Stomach smooth muscle (tissue), 2 donors: ENCODE results near the gene MKNK2.
A peak's percentile ranks its signal among the peaks of the same experiment; 100 is the strongest.
"Not testable (repeated sequence)": the region's sequence is repeated elsewhere in the genome, so short reads cannot be mapped to it uniquely, and the experiment has no call there.

Source experiments
- H3K27ac ChIP-seq: one replicate; pipeline ENCODE4 v1.7.0; 2013; ENCODE audit warnings: mild to moderate bottlenecking, low read length, inconsistent platforms
- H3K27me3 ChIP-seq, 2 donors: one replicate each; pipeline ENCODE4 v1.7.0; 2013; ENCODE audit warnings: low read length in 2 of 2; ENCODE audit not compliant: insufficient read depth in 2 of 2, control insufficient read depth in 1 of 2
- H3K36me3 ChIP-seq, 2 donors: one replicate each; pipeline ENCODE4 v1.7.0; 2013; ENCODE audit warnings: low read length in 2 of 2; ENCODE audit not compliant: control insufficient read depth in 2 of 2, insufficient read depth in 2 of 2
- H3K4me1 ChIP-seq: one replicate; pipeline ENCODE4 v1.7.0; 2013; ENCODE audit warnings: low read length; ENCODE audit not compliant: control insufficient read depth, insufficient read depth
- H3K4me3 ChIP-seq, 2 donors: one replicate each; pipeline ENCODE4 v1.7.0; 2013; ENCODE audit warnings: low read length in 2 of 2
- H3K9ac ChIP-seq, 2 donors: one replicate each; pipeline ENCODE4 v1.7.0; 2013; ENCODE audit warnings: low read length in 2 of 2, mild to moderate bottlenecking in 1 of 2
- H3K9me3 ChIP-seq, 2 donors: one replicate each; pipeline ENCODE4 v1.7.0; 2013; ENCODE audit warnings: low read length in 2 of 2; ENCODE audit not compliant: control insufficient read depth in 2 of 2
- donor health status: healthy.
- donor health status: Pancreatic carcinoma.

MKNK2 gene

DNA sequence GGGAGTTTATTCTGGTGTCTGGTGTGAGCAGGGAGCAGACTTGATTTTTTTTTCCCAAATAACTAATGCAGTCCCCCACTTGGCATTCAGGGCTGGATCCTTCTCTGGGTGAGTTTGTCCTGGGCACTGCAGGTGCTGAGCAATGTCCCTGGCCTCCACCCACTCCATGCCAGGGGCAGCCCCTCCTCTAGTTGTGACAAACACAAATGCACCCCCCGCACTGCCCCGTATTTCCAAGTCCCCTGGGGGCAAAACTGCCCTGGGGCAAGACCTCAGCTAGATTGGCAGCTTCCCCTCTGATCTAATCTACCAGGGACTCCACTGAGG is 38.6 kb upstream of the MKNK2 start:
- peak overlapping the region; percentile 37 for H3K27ac ChIP-seq
- H3K9ac ChIP-seq: no peak overlapping the region
- H3K36me3 ChIP-seq: peaks cover 0 to 7% of the 10 kb centered on the region in 2 donors
- no peaks in the 10 kb centered on the region for H3K27me3 ChIP-seq
- peaks cover 56% of the 10 kb centered on the region for H3K4me1 ChIP-seq
- no peaks in the 10 kb centered on the region for H3K9me3 ChIP-seq
- H3K4me3 ChIP-seq: no peak overlapping the region

DNA sequence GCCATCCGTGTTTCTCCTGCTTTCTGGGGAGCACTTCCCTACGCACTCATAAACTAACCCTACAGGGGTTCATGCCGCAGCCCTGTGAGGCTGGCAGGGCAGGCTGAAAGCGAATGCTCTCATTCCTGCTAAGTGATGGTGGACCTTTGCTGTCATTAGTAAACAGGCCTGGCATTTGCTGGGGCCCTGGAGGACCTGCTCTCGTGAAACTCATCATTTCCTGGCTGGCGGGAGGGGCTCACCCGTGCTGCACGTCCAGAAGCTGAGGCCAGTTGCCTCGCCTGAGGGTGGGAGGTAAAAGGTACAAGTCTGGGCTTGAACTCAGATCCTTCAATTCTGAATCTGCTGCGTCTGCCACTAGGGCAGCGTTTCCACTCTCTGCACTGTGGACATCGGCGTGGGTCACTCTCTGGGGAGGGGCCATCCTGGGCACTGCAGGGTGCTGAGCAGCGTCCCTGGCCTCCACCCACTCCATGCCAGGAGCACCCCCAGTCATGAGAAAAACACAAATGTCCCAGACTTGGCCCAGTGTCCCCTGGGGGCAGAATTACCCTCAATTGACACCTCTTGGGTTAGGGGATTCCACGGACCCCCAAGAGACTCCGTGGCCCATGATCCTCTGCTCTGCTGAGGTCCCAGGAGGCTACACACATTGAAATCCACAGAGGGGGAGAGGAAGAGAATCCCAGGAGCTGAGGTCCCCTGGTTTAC is 38.1 kb upstream of the MKNK2 start:
- Histone ChIP-seq H3K9ac (no peak overlapping the region), H3K4me1 (peaks cover 53% of the 10 kb centered on the region), H3K27me3 (no peaks in the 10 kb centered on the region), H3K27ac (peak overlapping the region; percentile 37), H3K4me3 (no peak overlapping the region), H3K9me3 (no peaks in the 10 kb centered on the region), H3K36me3 (peaks cover 0 to 7% of the 10 kb centered on the region in 2 donors)

DNA sequence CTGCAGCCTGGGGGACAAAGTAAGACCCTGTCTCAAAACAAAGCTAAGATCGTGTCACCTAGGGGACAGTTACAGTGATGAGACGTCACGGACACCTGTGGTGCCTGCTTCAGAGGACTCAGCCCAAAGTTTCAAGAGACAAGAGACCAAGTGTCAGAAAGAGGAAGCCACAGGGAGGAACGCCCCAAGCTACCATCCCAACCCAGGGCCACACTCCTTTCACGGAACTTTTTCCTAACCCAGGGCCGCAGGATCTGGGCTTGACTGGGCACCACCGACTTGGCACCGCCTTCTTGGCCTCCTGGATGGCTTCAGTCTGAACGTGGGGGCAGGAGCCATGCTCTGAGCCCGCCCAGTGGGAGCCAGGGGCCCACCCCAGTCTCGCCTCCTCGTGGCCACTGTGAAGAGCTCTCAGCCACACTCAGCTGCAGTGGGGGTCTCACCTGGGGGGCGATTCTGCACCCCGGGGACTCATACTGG is 36.6 kb upstream of the MKNK2 start:
- Histone ChIP-seq H3K9me3 (no peaks in the 10 kb centered on the region), H3K4me1 (peaks cover 51% of the 10 kb centered on the region), H3K27ac (no peak overlapping the region), H3K27me3 (no peaks in the 10 kb centered on the region), H3K9ac (no peak overlapping the region), H3K4me3 (no peak overlapping the region), H3K36me3 (peaks cover 0 to 9% of the 10 kb centered on the region in 2 donors)

DNA sequence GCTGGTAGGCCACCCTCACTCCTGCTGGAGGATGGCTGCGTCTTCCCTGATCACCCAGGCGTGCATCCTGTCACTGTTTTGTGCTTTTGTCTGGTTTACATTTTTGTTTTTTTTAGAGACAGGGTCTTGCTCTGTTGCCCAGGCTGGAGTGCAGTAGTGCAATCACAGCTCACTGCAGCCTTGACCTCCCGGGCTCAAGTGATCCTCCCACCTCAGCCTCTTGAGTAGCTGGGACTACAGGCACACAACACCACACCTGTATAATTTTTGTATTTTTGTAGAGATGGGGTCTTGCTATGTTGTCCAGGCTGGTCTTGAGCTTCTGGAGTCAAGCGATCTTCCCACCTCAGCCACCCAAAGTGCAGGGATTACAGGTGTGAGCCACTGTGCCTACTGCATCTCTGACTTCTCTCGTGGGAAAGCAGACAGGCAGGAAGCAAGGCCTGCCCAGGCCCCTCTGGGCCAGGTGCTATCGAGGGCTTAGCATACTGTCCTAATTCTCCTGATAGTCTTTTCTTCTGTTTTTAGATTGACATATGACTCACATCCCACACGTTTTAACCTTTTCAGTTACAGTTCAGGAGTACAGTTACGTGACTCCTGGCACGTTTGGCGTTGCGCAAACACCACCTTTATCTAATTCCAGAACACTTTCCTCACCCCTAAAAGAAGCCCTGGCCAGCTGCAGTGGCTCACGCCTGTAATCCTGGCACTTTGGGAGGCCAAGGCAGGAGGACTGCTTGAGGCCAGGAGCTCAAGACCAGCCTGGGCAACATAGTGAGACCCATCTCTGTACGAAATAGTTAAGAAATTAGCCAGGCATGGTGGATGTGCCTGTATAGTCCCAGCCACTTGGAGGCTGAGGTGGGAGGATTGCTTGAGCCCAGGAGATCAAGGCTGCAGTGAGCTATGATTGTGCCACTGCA is 35.9 kb upstream of the MKNK2 start:
- Histone ChIP-seq H3K36me3 (peaks cover 0 to 11% of the 10 kb centered on the region in 2 donors), H3K4me1 (peaks cover 50% of the 10 kb centered on the region)
- not testable (repeated sequence) for H3K9ac ChIP-seq, H3K27ac ChIP-seq, H3K27me3 ChIP-seq, H3K9me3 ChIP-seq, H3K4me3 ChIP-seq

DNA sequence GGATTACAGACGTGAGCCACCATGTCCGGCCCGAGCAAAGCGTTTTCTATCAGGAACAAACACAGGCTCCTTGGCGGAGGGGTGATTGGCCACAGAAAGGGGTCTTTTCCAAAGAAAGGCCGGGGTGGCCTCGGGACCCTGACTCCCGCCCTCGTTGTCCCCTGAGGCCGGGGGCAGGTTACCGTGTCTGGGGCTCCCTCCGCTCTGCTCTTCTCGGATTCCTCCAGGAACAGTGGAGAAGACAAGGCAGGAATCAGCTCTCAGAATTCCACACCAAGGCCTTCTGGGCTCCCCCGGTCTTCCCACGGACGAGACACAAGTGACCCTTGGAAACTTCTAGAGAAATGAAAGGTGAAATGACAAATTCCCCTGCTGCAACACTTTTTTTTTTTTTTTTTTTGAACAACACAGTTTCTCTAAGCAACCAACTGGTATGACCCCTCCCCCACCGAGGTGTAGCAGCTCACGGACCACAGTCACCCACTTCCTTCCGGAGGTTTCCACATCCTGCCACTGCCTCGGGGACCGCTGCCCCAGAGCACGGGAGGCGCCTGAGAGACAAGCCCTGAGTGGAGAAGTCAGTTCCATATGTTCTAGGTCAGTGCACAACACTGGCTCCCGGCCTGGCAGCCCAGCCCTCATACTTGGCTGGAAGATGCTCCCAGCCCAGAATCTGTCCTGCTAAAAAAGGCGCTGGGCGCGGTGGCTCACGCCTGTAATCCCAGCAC is 34.1 kb upstream of the MKNK2 start:
- Histone ChIP-seq H3K9ac (no peak overlapping the region), H3K4me3 (no peak overlapping the region)

DNA sequence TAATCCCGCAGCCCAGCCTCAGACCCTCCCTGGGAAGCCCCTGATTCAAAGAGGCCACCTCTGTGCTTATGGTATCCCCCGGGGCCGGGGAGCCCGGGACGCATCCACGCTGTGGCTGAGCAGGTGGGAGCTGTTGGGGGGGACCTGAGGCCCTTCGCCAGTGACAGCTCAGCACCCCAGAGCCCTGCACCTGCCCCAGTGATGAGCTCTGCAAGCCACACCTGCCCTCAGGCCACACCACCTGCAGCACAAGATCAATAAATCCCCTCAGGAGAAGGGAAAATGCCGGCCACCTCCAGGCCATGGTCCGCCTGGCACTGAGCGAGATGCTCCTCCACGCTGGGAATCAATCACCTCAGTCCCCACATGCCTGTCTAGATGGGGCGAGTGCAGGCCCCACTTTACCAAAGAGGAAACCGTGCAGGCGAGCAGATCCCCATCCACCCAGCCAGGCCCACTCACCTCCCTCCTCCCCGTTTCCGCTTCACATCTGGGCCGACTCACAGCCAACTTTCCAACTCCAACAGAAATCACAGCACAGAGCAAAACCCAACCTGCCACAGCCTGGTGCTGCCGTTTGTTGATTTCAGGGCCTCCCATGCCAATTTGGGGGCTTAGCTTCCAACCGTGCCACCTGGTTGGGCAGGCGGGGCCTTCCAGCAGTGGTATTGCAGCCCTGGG is 32.3 kb upstream of the MKNK2 start:
- Histone ChIP-seq H3K27ac (peak overlapping the region; percentile 18), H3K36me3 (peaks cover 6 to 19% of the 10 kb centered on the region in 2 donors)

More for the DNA sequence above, 34.1 kb upstream of the MKNK2 start:
- no peak overlapping the region for H3K27ac ChIP-seq
- H3K9me3 ChIP-seq: no peaks in the 10 kb centered on the region
- H3K27me3 ChIP-seq: no peaks in the 10 kb centered on the region
- H3K4me1 ChIP-seq: peaks cover 47% of the 10 kb centered on the region
- H3K36me3 ChIP-seq: peaks cover 3 to 18% of the 10 kb centered on the region in 2 donors

DNA sequence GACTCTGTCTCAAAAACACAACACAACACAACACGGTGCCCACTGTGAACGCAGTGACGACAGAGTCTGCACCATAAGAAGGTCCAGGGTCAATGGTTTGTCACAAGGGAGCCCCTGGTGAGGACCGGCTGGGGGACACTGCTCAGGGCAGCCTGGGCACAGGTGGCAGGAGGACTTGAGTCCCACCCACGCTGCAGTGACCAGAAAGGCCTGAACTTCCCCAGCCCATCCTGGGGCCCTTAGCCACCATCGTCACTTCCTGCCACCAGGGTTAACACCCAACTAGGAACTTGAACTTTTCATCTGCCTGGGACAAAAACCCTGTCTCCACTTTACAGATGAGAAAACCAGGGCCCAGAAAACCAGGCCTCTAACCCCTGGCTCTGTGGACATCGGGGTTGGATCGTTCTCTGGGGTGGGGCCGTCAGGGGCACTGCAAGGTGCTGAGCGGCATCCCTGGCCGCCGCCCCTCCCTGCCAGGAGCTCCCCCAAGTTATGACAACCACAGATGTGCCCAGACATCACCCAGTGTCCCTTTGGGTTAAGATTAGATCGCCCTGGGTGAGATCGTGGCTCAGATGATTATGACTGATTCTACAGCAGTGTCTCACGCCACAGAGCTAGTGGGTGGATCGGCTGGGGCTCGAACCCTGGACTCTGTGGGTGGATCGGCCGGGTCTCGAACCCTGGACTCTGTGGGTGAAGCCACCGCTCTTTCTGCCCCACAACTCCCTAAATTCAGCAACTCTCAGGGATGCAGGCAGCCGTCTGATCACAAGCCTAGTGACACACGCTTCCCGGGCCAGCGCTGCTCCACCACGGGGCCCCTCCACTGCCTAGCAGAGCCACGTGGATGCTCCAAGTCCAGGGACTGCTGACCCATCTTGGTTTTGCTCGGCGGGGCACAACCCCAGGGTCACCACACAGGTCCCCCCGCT is 31.1 kb upstream of the MKNK2 start:
- Histone ChIP-seq H3K36me3 (peaks cover 16 to 28% of the 10 kb centered on the region in 2 donors), H3K27me3 (no peaks in the 10 kb centered on the region), H3K4me3 (no peak overlapping the region), H3K27ac (no peak overlapping the region), H3K9me3 (no peaks in the 10 kb centered on the region), H3K4me1 (peaks cover 30% of the 10 kb centered on the region), H3K9ac (no peak overlapping the region)

More for the DNA sequence above, 32.3 kb upstream of the MKNK2 start:
- H3K4me1 ChIP-seq: peaks cover 34% of the 10 kb centered on the region
- no peaks in the 10 kb centered on the region for H3K9me3 ChIP-seq
- H3K27me3 ChIP-seq: no peaks in the 10 kb centered on the region
- no peak overlapping the region for H3K9ac ChIP-seq
- peak overlapping the region in 1 of 2 donors; percentile 29 for H3K4me3 ChIP-seq

DNA sequence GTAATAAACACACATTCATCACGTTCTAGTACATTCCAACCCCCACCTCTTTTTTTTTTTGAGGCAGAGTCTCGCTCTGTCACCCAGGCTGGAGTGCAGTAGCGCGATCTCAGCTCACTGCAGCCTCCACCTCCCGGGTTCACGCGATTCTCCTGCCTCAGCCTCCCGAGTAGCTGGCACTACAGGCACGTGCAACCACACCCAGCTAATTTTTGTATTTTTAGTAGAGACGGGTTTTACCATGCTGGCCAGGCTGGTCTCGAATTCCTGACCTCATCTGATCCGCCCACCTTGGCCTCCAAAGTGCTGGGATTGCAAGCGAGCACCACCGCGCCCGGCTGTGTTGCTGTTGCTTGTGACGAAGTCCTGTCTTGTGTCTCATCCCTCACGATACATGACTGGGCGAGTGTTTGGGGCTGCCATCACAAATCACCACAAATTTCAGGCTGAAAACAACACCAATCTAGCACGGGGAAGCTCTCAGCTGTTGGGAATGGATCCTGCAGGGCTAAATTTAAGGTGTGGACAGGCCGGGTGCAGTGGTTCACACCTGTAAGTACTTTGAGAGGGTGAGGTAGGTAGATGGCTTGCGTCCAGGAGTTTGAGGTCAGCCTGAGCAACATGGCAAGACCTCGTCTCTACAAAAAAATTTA is 29.4 kb upstream of the MKNK2 start:
- H3K4me1 ChIP-seq: peaks cover 24% of the 10 kb centered on the region
- no peak overlapping the region for H3K27ac ChIP-seq
- no peak overlapping the region for H3K9ac ChIP-seq
- no peak overlapping the region for H3K4me3 ChIP-seq
- peaks cover 25 to 39% of the 10 kb centered on the region in 2 donors for H3K36me3 ChIP-seq
- H3K27me3 ChIP-seq: no peaks in the 10 kb centered on the region
- no peaks in the 10 kb centered on the region for H3K9me3 ChIP-seq

DNA sequence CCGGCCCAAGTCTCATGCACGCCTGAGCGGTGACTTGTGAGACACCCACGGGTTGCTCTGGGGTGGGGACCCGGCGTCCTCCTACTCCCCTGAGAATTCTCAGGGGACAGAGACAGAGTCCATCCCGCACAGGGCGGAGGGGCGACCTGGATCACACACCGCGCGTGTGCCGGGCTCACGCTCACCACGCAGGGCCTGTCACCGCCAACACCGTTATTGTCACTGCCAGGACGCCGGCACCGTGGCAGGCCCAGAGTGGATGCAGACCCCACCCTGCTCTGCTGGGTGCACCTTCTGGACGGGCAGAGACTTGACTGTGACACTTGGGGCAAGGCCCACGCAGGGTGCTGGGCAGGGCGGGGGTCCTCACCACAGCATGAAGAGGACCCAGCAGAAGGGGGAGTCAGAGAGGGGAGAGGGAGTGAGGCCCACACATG is 28.8 kb upstream of the MKNK2 start:
- peaks cover 25 to 41% of the 10 kb centered on the region in 2 donors for H3K36me3 ChIP-seq
- no peak overlapping the region for H3K4me3 ChIP-seq
- H3K27me3 ChIP-seq: no peaks in the 10 kb centered on the region
- H3K9me3 ChIP-seq: no peaks in the 10 kb centered on the region
- no peak overlapping the region for H3K9ac ChIP-seq
- peaks cover 21% of the 10 kb centered on the region for H3K4me1 ChIP-seq
- H3K27ac ChIP-seq: no peak overlapping the region
